Measurements from ENCODE around the gene KDM3A.

Gene KDM3A

DNA sequence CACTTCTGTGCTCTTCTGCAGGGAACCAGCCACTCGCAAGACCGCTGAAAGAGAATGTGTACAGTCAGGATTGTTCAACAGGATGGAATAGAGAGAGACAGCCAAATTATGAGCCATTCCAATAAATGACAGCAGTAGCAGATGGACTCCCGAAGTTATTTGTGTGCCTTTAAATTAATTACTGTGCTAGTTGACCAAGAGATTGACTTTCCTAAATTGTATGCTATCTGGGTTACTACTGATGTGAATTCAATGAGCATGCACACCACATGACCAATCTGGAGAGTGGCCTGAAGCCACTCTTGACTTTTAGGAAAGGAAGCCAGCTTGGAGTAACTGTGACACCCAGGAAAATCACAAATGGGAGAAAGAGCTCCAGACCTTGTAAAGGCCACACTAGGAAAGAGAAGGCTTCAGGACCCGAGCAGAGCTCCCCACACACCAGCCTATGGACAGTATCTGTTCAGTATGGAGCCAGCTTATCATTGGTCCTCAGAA lies 69.3 kb downstream of the KDM3A start:
- DNase-seq (ENCODE audit: low read depth): no peak
- no peak overlapping the region for H3K4me3 ChIP-seq (ENCODE audit: low read depth, low read length)

DNA sequence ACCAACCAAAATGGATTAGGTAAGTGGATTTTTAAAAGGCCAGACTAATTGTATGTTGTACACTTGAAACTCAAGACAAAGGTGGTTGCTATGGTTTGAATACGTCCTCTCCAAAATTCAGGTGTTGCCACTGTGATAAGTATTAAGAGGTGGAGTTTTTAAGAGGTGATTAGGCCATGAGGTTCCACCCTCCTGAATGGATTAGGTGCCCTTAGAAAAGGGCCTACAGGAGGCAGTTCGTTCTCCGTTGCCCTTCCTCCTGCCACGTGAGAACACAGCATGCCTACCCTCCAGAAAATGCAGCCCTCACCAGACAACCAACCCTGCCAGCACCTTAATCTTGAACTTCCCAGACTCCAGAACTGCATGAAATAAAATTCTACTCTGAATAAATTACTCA lies 70.9 kb downstream of the KDM3A start:
- H3K4me3 ChIP-seq (ENCODE audit: low read depth, low read length): no peak overlapping the region
- DNase-seq (ENCODE audit: low read depth): no peak

DNA sequence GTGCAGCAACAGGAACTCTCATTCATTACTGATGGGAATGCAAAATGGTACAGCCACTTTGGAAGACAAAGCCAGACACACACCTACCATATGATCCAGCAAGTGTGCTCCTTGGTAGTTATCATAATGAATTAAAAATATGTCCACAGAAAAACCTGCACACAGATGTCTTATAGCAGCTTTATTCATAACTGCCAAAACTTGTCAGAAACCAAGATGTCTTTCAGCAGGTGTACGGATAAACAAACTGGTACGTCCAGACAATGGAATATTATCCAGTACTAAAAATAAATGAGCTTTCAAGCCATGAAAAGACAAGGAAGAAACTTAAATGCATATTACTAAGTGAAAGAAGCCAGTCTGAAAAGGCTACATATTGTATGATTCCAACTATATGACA lies 71.7 kb downstream of the KDM3A start:
- H3K4me3 ChIP-seq (ENCODE audit: low read depth, low read length): no peak overlapping the region
- no peak for DNase-seq (ENCODE audit: low read depth)

DNA sequence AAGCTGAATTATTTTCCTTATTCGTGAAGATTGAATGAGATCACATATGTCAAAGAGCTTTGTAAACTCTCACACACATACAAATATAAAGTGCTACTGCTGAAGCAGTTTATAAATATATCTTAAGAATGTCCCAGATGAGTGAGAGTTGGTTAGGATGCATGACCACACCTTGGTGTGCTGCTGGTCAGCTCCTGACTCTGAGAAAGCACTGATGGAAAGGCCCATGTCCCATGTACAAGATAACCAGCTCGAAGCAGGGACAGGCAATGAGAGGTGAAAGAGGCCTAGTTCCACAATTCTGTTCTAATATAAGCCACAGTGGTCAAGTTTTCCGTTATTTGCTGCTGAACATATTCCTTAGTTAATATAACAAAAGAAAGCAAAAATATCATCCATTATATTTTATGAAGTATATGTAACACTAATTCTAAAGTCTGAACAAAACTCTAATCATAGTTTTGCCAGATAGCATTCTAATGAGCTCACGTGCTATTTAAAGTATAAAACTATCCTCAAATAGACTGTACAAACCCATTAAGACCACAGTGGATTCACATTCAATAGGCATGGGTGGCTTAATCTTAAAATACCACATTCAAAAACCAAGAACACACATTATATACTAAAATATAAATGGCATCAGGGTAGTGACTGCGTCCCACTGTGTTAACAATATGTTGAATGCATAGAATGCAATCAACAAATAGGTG lies 72.9 kb downstream of the KDM3A start:
- no peak for DNase-seq (ENCODE audit: low read depth)
- no peak overlapping the region for H3K4me3 ChIP-seq (ENCODE audit: low read depth, low read length)

DNA sequence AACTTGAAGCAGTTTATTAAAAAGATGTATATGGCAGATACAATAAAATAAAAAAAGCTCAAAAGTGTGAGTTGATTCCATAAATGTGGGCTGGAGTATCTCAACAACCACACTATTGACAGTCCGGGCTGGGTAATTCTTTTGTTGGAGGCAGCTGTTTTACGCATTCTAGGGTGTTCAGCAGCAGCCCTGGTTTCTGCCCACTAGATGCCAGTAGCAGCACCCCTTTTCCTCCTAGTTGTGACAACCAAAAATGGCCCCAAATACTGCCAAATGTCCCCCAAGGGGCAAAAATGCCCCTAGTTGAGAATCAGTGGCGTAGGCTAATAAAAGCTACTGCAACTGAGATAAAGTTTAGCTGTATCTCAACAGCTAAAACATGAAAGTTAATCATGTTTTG lies 77.3 kb downstream of the KDM3A start:
- DNase-seq (ENCODE audit: low read depth): no peak
- H3K4me3 ChIP-seq (ENCODE audit: low read depth, low read length): no peak overlapping the region

DNA sequence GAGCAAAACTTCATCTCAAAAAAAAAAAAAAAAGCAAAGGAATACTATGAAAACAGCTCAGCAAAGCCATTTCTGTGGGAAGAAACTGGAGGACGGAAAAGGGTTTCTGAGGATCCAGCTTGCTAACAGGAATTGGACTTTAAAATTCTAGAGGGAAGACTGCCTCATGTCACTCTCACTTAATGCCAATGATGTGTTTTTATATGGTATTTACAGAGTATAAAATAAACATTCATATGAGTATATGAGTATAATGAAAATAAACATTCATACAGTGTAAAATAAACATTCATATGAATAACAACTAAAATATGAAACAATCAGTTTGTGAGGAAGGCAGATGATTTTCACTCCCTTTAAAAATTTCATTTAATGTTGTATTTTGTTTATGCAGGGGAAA lies 78.2 kb downstream of the KDM3A start:
- DNase-seq (ENCODE audit: low read depth): no peak

DNA sequence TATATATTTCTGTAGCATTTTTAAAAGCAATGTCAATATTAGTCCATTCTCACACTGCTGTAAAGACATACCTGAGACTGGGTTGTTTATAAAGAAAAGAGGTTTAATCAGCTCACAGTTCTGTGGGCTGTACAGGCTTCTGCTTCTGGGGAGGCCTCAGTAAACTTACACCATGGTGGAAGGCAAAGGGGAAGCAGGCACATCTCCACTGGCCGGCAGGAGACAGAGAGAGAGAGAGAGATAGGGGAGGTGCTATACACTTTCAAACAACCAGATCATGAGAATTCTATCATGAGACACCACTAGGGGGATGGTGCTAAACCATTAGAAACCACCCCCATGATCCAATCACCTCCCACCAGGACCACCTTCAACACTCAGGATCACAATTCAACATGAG lies 79.0 kb downstream of the KDM3A start:
- no peak overlapping the region for H3K4me3 ChIP-seq (ENCODE audit: low read depth, low read length)
- no peak for DNase-seq (ENCODE audit: low read depth)

More for the DNA sequence above, 78.2 kb downstream of the KDM3A start:
- H3K4me3 ChIP-seq (ENCODE audit: low read depth, low read length): no peak overlapping the region

DNA sequence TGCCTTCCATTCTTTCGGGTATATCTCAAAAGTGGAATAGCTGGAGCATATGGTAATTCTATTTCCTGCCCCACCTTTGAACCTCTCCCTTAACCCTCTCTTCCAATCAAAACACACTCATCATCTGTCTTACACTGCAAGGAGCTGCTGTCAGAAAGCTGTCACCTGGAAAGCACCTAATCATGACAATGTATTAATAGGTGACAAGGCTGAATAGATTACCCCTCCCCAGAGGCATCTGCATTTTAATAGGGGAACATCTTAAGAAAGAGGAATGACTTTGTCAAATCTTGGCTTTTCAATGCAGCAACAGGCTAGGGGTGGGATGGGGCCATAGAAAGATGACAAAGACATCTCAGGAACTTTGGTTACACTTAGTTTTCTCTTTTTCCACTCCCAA lies 80.8 kb downstream of the KDM3A start:
- no peak overlapping the region for H3K4me3 ChIP-seq (ENCODE audit: low read depth, low read length)
- no peak for DNase-seq (ENCODE audit: low read depth)

DNA sequence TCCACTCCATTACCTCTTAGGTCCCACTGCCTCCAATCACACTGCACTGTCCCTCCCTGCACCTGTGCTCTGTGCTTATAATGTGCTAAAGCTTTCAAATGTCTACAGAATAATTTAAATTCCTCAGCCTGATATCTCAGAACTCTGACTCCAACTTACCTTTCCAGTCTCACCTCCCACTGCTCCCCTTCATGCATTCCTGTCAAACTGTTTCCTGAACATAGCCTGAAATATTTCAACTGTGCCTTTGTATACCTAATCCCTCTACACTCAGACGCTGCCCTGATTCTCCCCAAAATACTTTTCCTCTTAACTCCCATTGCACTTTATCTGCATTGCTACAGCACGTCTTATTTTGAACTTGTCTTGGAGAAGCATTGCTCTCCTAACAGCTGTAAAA lies 81.5 kb downstream of the KDM3A start:
- no peak for DNase-seq (ENCODE audit: low read depth)
- no peak overlapping the region for H3K4me3 ChIP-seq (ENCODE audit: low read depth, low read length)

DNA sequence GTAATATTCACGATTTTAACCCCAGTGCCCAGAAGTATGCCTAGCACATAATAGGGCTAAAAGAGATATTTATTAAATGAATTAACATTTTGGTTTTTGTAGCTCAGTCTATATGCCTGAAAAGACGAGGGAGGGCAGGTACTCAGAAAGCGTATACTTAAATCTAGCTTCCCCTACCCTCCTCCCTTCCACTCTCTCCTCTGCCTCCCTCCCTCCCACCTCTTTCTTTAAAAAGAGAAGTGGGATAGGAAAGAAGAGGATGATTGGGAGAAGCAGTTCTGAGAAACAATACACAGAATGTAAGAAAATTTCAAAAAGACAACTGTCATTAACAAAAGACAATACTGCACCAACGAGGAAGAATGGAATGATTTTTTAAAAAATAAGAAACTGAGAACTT lies 82.3 kb downstream of the KDM3A start:
- no peak for DNase-seq (ENCODE audit: low read depth)
- no peak overlapping the region for H3K4me3 ChIP-seq (ENCODE audit: low read depth, low read length)

DNA sequence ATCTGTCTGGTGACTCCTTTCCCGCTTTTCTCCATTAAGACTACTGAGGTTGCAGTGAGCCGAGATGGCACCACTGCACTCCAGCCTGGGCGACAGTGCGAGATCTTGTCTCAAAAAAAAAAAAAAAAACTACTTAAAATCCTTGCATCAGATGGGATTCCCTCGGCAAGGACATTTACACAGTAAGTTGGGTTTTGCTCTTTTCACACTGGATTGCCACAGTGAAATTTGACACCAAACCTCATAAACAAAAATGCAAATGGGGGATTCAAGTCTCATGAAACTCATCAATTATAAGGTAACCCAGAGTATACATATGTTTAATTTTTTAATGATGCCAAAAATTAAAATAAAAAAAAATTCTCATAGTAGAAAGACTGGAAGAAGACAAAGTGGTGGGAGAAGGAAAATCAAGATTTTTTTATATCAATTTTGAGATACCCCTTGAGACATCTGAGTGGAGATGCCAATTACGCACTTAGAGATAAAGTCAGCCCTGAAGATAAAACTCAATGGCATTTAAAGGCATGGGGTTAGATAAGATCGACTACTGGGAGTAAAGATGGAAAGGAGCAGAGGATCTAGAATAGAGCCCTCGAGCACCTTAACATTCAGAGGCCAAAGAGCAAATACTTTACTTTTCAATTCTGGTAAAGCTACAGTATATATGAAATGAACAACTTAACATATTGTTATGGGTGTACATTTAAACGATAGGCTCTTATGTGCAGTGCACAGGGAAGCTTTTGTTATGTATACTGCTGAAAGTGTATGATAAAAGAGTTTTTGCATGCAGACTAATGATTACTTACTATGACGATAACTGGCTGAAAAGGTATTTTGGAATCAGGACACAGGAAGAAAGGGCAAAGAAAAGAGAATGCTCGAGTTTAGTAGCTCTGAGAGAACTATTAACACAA lies 84.5 kb downstream of the KDM3A start:
- no peak overlapping the region for H3K4me3 ChIP-seq (ENCODE audit: low read depth, low read length)
- no peak for DNase-seq (ENCODE audit: low read depth)

DNA sequence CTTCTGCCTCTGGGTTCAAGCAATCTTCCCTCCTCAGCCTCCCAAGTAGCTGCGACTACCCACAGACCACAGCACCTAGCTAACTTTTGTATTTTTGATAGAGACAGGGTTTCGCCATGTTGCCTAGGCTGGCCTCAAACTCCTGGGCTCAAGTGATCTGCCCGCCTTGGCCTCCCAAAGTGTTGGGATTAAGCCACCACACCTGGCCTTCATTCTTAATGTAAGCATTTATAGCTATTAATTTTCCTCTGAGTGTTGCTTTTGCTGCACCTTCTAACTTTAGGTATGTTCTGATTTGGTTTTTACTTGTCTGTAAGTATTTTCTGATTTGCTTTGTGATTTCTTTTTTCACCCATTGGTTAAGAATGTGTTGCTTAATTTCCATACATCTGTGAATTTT lies 92.4 kb downstream of the KDM3A start:
- H3K4me3 ChIP-seq (ENCODE audit: low read depth, low read length): no peak overlapping the region
- no peak for DNase-seq (ENCODE audit: low read depth)

DNA sequence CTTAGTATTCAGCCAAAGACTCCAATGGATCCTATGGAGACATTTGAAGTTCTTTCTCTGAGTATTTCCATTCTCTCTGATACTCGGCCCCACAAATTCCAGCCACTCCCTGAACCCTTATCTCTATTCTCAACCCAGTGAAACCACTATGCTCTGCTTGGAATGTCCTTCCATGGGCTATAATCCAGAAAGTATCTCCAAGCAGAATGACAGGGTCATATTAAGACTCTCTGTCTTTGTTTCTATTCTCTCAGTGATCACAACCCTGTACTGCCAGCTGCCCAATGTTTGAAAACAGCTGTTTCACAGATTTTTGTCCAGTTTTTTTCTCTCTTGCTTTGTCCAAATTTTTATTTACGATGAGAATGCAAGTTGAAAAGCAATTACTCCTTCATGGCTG lies 100.2 kb downstream of the KDM3A start:
- no peak overlapping the region for H3K4me3 ChIP-seq (ENCODE audit: low read depth, low read length)
- DNase-seq (ENCODE audit: low read depth): no peak
